NCI-H1417 treated with DMSO at 0.1 percent for 48 hours (cell line): ENCODE results near the gene SNRNP48.

Experiments
- DNase-seq: peaks from one replicate; lab custom pipeline; 2025; lab: John Stamatoyannopoulos, UW

Gene SNRNP48

GRCh38 chr6:7644417-7644816 lies 54.4 kb downstream of the SNRNP48 start:
- no peak for DNase-seq

GRCh38 chr6:7646394-7646793 lies 56.4 kb downstream of the SNRNP48 start:
- DNase-seq: no peak

- no peak for DNase-seq
Observed at GRCh38 chr6:7647504-7647903, 57.5 kb downstream of the SNRNP48 start.

GRCh38 chr6:7649037-7649810 lies 59.2 kb downstream of the SNRNP48 start:
- no peak for DNase-seq

GRCh38 chr6:7650878-7651277 lies 60.9 kb downstream of the SNRNP48 start:
- no peak for DNase-seq

- no peak for DNase-seq
Observed at GRCh38 chr6:7652957-7653356, 63.0 kb downstream of the SNRNP48 start.

- no peak for DNase-seq
Observed at GRCh38 chr6:7656355-7656754, 66.4 kb downstream of the SNRNP48 start.

GRCh38 chr6:7658543-7658942 lies 68.5 kb downstream of the SNRNP48 start:
- no peak for DNase-seq

GRCh38 chr6:7661364-7661763 lies 71.4 kb downstream of the SNRNP48 start:
- DNase-seq: no peak
